ENCODE results near the gene KIT.

The KIT gene

DNA sequence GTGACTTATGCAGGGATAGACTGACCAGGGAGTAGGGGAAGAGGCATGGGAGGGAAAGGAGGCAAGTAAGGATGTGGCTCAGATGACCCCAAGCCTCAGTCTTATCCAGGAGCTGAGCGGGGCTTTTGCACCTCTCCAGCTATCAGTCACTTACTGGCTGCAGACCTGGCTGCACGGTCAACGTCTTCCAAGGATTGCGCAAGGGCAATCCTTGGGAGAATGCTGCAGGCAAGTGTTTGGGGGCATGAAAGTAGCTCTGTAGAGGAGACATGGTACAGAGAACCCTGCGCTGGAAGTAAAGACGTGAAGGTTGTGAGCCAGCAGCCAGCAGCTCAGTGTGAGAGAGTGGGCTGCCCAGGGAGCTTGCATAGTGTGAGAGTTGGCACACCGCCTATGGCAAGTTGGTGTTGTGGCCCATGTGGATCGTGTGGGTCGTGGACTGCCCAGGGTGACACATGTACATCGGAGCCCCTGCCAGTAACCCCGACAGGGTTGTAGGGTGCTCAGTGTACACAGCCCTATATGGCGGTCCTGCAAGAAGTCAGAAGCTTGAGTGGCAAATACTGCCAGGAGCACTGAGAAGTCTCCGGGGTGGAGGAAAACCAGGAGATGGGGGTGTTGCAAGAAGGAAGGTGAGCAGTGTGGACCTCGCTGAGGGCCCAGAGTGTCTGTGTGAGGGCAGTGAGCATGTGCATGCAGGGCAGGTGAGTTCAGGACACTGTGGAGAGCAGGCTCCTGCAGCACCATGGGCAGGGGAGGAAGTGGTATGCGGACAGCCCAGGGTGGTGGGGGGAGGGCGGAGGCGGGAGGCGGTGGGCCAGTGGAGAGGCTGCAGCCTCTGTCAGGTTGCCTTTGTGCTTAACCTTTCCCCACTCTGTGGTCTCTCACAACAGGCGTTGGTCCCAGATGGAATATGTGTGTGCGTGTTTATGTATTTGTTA, 50.9 kb downstream of the KIT start:
- no peak for DNase-seq

DNA sequence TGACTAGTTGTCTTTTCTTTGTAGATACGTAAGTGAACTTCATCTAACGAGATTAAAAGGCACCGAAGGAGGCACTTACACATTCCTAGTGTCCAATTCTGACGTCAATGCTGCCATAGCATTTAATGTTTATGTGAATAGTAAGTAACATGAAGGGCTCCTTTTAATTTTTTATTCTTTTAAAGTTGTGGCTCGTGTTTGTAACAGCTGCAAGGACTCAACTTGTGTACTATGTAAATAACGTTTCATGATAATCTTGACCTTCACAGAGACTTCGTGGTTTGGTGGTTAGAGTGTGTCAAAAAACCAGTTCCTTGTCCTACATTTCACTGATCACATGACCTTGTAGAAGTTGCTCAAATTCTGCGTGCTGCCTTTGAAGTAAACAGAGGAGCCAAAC, 51.6 kb downstream of the KIT start:
- peak in 1 of 2 donors; percentile 6 for DNase-seq

DNA sequence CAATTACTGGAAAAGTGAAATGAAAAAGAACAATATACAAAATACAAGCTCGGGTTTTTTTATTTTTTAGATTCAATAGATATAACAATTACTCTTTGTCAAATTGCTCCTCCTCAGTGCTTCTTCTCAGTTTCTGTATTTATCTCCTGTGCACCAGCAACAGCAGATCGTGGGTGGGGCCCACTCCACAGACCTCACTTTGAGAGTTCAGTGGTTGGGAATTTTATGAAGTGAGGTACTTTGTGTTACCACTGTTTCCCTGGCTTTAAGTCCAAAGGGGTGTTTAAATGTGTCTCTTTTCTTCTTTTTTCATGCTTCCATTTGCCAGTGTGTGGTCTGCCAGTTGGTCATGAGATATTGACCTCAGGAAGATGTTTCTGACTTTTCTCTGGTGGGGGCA, 54.4 kb downstream of the KIT start:
- DNase-seq: no peak

DNA sequence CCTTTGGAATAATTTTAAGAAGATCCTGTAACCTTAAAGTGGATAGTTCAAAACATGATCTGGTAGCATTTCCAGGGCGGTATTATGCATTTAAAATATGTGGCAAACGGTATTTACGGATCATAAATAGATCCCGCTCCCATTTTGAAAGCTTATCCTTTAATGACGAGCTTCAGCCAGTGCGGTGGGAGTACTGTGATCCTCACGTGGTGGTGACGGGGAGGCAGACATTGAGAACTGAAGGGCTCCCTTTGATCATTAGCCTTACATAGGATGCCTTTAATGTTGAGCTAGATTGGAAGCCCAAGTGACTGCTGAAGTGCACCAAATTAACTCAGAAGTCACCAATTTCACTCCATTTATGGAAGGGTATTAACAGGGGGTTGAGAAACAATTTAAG, 56.9 kb downstream of the KIT start:
- DNase-seq: no peak

DNA sequence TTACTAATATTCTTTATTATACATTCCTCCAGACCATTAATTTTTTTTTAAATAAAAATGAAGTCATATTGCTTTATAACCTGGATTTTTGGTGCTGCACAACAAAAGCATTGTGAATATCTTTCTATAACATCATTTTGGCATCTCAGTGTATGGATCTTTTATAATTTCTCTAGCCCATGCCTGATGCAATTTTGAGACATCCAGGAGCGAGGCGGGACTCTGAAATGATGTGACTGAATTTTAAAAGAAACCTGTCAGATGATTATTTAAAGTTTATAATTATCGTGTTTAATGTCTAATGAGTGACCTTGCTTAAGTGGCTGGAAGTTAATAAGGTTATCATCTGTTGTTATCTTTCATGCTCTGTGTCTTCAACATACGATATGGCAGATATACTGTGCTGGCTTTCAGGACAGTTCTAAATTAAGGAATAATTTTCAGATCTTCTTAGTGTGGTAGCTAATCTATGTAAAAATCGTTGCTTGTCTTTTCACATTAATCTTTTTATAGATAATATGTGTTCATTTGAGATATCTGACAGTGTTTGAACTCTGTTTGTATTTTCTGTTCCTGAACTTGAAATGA, 58.8 kb downstream of the KIT start:
- no peak for DNase-seq

DNA sequence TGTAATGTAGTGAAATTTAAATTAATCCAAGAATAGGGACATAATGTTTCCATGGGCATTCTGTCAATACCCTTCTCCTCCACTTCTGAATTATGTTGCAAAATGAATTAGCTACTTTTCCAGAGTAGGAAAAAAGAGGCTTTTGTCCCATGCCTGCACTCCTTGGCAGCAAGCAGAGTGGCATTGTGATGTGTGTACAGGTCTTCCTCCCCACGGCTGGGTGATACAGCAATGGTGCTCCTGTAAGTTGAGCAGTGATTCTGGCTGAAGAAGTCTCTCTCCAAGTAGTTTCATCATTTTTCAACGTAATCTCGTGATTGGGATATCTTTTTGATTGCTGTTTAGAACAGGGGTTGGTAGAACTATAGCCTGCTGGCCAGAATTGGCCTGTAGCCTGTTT, 59.9 kb downstream of the KIT start:
- DNase-seq: no peak

DNA sequence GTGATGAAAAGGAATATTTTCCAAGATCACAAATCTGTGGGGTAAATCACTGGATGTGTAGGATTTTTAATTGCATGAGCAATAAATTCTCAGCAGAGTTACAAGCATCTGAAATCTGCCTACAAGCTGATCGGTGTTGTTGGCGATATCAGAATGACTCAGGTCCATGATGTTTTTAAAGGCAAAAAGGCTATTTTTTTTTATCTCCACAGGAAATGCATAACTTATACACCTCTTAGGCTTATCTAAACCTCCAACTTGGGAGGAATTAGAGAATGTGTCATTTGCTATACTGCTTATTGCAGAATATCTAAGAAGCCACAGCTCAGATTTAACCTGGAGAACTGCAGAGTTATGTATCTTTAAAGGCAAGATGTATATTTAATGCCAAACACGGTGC, 61.6 kb downstream of the KIT start:
- no peak for DNase-seq

DNA sequence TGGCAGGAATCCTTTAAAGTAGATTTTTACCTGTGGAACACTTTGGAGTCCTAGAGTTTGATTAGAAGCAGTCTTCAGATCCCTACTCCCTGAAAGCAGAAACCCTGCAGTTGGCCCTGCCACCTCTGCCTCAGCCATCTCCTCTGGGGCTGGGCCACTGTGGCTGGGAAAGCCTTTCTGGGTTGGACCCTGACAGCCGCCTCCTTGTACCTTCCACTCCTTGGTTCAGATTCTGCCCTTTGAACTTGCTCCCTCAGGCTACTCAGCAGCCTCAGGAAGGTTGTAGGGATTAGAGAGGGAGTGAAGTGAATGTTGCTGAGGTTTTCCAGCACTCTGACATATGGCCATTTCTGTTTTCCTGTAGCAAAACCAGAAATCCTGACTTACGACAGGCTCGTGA, 65.5 kb downstream of the KIT start:
- no peak for DNase-seq

DNA sequence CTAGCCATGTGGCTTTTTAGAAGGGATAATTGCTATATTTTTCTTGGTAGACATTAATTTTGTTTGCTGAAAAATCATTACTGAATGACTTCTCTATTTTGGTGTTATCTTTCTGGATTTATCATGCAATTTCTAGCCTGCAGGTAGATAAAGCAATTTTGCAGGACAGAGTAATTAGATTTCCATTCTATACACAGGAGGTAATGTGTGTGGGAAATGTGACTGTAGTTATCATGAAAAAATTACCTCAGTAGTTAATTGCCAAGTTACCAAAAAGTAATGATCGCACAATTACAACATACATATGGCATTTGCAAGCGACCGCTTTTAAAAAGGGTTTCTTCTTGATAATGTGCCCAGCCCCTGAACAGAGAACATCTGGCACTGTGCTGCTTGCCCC, 66.1 kb downstream of the KIT start:
- no peak for DNase-seq

DNA sequence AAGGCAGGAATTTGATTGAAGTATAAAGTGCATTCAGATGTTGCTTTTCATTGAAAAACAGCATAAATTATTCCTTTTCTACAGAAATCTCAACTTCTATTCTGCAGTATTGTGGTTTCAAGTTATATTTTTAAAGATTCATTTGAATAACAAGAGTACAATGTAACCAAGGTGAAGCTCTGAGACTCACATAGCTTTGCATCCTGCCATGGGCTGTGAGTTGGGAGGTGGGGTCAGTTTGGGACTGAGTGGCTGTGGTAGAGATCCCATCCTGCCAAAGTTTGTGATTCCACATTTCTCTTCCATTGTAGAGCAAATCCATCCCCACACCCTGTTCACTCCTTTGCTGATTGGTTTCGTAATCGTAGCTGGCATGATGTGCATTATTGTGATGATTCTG, 69.2 kb downstream of the KIT start:
- no peak for DNase-seq

DNA sequence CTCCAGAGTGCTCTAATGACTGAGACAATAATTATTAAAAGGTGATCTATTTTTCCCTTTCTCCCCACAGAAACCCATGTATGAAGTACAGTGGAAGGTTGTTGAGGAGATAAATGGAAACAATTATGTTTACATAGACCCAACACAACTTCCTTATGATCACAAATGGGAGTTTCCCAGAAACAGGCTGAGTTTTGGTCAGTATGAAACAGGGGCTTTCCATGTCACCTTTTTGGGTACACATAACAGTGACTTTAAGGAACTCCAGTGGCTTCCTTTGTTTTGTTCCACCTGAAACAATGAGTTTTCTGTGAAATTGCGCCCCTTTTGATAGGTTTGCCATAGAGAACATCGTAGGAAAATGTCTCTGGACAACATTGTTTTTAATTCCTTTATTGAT, 69.6 kb downstream of the KIT start:
- no peak for DNase-seq

DNA sequence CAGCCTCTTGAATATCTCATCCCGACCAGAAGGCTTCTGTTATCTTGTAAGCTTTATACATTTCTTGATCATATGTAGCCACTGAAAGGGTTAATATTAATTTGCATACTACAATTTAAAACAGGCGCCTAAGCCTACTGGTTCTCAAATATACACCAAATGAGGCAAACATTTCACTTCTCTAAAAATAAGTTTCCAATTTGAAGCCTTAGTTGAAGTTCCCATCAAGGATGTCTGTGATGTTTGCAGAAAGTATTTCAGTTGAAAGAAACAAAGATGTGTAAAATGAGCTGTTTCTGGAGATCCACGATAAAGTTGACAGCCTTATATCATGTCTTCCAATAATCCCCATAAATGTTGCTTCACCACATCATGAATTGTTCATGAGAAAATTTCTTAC, 70.6 kb downstream of the KIT start:
- no peak for DNase-seq

DNA sequence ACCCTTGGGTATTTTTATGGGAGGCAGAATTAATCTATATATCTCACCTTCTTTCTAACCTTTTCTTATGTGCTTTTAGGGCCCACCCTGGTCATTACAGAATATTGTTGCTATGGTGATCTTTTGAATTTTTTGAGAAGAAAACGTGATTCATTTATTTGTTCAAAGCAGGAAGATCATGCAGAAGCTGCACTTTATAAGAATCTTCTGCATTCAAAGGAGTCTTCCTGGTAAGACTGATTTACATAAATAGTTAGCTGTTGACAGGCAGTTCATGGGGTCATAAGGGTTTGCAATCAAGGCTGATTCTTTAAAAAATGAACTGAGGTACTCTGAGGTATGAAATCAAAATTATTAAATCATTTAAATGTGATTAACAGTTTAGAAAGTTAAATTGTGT, 71.5 kb downstream of the KIT start:
- no peak for DNase-seq

DNA sequence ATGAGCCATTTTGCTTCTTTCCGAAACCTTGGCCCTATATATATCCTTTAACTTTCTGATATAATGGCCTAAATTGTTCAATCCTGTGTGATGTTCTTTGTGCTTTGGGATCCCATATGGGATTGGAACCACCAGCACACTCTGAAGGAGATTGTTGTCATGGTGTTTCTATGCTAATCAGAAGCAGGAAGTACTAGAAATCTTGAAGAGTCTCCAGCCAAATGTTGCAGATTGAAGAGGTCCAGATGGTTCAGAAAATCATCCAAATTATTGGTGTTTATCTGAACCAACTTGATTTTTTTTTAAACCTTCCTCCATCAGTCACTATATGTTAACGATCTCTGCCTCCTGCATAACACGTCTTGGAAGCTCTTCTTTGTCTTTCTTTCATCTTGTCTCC, 72.8 kb downstream of the KIT start:
- DNase-seq: no peak

DNA sequence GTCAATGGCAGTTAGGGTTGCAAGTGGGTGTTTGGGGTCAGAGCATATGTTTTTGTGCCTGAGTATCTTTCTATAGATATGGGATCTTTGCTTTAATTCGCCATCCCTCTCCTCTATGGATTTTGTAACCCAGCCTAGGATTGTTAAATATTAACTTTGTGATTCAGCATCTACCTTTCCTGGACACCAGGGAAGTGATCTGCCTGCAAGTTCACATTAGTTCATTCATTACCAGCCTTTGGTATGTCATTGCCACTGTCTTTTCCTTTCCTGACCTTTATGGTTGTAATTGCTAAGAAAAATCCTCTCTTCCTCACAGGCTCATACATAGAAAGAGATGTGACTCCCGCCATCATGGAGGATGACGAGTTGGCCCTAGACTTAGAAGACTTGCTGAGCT, 73.8 kb downstream of the KIT start:
- DNase-seq: no peak

DNA sequence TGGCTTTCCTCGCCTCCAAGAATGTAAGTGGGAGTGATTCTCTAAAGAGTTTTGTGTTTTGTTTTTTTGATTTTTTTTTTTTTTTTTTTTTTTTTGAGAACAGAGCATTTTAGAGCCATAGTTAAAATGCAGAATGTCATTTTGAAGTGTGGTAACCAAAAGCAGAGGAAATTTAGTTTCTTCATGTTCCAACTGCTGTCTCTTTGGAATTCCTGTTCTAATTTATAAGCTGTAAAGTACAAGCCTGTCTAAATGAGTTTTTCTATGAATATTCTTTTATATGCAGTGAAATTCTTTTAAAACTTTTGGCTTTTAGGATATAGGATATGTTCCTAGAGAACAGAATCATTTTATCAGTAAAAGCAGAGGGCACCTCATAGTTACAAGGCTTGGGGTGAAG, 74.2 kb downstream of the KIT start:
- DNase-seq: no peak

DNA sequence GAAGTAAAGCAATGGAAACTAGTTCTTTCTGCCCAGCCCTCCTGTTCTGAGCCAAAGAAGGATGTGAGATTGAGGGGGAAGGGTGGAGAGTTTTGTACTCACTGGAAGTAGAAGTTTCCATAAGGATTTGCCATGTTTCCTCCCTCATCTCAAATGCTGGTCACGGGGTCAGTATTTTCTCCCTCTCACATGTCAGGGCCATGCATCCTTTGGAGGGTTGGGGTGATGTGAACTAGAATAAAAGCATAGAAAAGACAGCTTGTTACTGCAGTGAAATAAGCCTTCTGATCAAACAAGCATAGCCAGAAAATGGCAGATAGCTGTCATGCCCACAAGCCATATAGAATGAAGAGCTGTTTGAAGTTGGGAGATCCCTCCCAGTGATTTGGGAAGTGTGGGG, 79.7 kb downstream of the KIT start:
- DNase-seq: no peak

DNA sequence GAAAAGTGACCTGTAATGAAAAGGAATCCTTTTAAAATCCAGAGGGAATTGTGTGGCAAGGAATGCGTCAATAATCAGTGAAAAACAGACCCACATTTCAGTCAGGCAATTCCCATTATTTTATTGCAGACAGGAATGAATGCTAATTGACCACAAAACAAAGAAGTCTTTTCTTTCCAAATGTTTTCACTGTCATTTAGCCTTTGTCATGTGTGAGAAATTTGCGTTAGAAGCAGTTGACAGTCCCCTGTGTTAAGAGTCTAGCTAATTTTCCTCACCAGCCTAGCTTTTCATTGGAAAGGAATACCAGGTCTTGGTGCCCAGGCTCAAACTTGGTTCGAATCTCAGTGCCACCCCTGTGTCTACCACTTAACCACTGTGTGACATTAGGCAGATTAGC, 83.4 kb downstream of the KIT start:
- no peak for DNase-seq

DNA sequence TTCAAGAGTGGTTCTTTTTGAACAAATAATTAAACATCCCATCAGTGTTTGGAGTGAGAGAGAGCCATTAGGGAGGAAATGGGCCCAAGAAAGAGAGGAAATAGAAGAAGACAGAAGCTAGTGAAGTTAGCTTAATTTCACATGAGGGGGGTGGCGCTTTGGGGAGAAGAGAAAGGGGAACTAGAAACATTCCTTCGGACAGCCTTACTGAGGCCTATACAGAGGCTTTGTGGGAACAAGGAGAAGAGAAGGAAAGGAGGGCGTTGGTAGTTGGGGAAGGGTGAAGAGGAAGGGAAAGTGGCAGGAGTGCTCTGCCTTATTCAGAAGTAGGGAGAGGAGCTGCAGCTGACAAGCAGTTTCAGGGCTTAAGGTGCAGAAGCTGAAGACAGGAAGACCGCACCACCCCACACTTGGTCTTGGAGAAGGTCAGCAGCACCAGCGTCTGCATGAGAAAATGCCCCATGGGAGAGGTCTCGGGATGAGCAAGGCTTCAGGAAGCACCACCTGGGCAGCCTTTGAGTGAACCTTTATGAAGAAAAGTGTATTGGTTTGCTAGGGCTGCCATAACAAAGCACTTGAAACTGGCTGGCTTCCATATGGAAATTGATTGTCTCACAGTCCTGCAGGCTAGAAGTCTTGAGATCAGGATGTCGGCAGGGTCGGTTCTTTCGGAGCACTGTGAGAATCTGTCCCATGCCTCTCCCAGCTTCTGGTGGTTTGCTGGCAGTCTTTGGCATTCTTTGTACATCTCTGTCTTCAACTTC, 85.1 kb downstream of the KIT start:
- DNase-seq: no peak

DNA sequence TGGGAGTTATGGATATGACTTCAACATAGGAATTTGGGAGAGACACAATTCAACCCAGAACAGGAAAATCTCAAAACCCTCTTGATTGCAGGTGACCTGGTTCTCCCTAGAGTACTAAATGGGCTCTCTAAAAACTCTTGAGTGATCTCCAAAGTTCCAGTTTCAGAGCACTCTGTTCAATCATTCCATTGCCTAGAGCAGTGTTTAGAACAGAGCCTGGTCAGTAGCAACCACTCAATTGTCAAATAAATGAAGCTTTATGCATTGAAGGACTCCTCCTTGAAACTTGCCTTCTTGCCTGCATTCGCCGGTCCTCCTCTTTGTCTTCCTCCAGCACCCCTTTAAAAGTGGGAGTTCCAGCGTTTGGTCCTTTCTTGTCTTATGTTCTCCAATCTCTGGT, 85.8 kb downstream of the KIT start:
- no peak for DNase-seq

DNA sequence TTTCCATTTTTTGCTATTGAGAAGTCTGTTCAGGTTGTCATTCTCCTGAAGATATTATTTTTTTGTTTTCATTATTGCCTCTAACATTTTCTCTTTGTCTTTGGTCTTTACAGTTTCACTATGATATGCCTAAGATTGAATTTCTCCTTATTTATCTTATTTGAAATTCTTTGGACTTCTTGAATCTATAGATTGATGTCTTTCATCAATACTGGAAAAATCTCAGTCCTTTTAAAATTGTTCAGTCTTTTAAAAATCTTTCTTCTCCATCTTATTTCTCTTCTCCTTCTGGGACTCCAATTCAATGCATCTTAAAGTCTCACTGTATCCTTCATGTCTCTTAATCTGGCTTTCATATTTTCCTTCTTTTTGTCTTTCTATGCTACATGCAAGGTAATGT, 86.7 kb downstream of the KIT start:
- no peak for DNase-seq

DNA sequence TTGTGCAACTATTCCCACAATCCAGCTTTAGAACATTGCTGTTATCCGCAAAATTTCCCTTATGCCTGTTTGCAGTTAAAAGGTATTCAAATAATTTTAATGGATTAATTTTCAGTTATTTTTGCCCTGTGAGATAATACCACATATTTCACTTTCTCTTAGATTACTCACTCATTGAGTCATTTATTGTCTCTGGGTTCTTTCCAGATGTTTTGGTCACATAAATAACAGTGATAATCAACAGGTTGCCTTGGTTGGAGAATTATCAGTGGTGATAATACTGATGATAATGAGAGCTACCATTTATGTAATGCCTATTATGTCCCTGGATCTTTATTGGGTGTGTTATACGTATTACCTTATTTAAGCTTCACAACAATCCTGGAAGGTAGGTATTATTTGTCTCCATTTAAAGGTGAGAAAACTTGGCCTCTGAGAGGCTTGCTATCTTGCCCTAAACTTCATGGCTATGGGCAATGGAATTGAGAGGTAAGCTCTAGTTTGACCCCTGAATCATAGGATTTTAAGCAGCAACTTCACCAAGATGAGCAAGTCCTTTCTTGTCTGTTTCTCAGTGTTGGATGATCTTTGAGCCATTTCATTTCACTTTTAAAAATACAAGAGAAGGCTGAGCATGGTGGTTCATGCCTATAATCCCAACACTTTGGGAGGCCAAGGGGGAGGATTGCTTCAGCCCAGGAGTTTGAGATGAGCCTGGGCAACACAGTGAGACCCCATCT, 87.4 kb downstream of the KIT start:
- no peak for DNase-seq

DNA sequence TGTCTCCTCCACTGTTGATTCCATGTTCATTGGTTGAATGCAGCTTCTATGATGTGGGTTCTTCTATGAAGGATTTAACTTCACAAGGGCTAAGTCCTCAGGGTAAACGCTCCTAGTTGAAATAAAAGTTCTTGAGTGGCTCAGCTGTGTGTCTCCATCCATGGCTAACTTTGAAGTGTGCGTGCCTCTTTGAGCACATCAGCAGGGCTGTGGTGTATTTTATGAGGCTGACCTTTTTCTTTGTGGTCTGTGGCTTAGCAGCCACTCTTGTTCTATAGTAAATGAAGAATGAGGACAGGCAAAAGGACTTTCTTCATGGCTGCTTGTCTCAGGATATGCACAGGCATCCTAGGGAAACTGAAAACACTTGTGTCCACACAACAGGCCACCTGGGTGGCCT, 88.5 kb downstream of the KIT start:
- DNase-seq: no peak
